Kidney glomerular epithelial cell (primary cell): ENCODE measurements around the gene SLC35F2.
"Not testable (repeated sequence)": the region's sequence is repeated elsewhere in the genome, so short reads cannot be mapped to it uniquely, and the experiment has no call there.

ENCODE experiments used
- DNase-seq: peaks from one replicate; lab custom pipeline; 2025; lab: John Stamatoyannopoulos, UW

SLC35F2 gene, protein sequence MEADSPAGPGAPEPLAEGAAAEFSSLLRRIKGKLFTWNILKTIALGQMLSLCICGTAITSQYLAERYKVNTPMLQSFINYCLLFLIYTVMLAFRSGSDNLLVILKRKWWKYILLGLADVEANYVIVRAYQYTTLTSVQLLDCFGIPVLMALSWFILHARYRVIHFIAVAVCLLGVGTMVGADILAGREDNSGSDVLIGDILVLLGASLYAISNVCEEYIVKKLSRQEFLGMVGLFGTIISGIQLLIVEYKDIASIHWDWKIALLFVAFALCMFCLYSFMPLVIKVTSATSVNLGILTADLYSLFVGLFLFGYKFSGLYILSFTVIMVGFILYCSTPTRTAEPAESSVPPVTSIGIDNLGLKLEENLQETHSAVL

GRCh38 chr11:107858217-107859070, at the start of gene SLC35F2:
Gene SLC35F2, minus strand, starts transcription at chr11:107858787. Its CDS starts 20 bp downstream, at chr11:107858767.
- DNase-seq, result peak; percentile 95

DNA sequence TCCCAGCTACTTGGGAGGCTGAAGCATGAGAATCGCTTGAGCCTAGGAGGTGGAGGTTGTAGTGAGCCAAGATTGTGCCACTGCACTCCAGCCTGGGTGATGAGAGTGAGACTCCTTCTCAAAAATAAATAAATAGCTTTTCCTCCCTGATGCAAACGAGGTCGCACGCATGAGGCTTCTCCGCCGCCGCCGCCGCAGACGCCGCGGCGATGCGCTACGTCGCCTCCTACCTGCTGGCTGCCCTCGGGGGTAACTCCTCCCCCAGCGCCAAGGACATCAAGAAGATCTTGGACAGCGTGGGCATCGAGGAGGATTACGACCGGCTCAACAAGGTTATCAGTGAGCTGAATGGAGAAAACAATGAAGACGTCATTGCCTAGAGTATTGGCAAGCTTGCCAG, 49.6 kb upstream of the SLC35F2 start:
- no peak for DNase-seq

GRCh38 chr11:107898270-107898669, 39.7 kb upstream of the SLC35F2 start:
- peak; percentile 10 for DNase-seq

GRCh38 chr11:107882095-107882820, 23.7 kb upstream of the SLC35F2 start:
- DNase-seq, result no peak

DNA sequence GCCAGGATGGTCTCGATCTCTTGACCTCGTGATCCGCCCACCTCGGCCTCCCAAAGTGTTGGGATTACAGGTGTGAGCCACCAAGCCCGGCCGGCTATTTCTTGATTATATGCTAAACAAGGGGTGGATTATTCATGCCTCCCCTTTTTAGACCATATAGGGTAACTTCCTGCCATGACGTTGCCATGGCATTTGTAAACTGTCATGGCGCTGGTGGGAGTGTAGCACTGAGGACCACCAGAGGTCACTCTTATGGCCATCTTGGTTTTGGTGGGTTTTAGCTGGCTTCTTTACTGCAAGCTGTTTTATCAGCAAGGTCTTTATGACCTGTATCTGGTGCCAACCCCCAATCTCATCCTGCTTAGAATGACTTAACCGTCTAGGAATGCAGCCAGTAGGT, 22.9 kb upstream of the SLC35F2 start:
- not testable (repeated sequence) for DNase-seq

DNA sequence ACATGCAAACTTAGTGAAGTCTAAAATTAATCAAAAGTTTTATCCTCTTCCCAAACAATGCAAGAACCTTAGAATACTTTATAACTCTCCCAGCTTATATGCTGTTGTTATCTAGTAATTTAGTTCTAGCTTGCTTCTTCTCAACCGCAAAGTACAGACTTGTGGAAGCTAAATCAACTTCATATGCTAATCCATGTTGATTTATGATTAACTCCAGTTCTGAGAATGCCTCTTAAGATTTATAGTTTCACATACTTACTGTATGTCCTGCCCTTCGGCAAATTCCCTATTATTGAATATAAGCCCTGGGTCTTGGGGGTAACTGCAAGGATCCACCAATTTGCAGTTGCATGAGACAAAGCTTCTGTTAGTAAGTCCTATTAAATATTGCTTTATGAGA, 17.6 kb upstream of the SLC35F2 start:
- no peak for DNase-seq

DNA sequence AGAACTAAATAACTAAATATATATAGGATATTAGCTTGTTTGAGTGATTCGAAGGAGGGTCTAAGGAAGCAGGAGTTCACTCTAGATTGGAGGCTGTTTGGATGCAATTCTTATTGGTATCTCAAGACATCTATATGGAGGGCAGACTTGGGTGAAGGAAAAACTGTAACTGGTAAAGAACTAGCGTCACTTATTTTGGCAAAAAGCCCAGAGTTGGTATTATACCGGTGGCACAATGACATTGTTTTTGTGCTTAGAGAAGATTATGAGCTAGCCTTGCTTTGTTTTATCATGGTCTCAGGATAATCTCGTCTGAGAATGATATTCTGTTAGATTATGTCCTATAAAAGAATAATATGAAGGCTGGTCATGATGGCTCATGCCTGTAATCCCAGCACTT, 6.0 kb upstream of the SLC35F2 start:
- DNase-seq, result no peak

- no peak for DNase-seq
Measured at GRCh38 chr11:107860688-107861087, 2.1 kb upstream of the SLC35F2 start.

GRCh38 chr11:107860240-107860620, 1.6 kb upstream of the SLC35F2 start:
- not testable (repeated sequence) for DNase-seq

- no peak for DNase-seq
Measured at GRCh38 chr11:107859459-107860239, 1.1 kb upstream of the SLC35F2 start.

- no peak for DNase-seq
Measured at GRCh38 chr11:107857550-107858216, 904 bp downstream of the SLC35F2 start.

- no peak for DNase-seq
Measured at GRCh38 chr11:107856981-107857517, 1.5 kb downstream of the SLC35F2 start.

- no peak for DNase-seq
Measured at GRCh38 chr11:107856180-107856980, 2.2 kb downstream of the SLC35F2 start.

GRCh38 chr11:107853070-107853469, 5.5 kb downstream of the SLC35F2 start:
- no peak for DNase-seq

GRCh38 chr11:107851704-107852310, 6.8 kb downstream of the SLC35F2 start:
- no peak for DNase-seq

DNA sequence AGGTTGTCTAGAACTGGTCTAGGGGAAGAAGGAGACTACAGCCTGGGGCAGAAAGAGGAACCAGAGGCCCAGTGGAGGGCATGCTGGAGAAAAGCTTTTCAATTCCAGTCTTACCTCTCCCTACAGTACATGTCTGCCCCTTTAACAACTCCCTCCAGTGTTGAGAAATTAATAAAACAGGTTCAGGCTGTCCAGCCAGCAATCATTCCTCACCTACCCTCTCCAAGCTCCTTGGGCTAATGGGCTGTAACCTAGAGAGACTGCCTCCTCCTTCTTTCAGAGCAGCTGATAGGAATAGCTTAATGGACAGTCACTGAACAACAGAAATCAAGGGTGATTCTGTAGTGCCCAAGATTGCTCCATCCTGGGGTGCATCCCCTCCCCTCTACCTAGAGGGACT, 8.8 kb downstream of the SLC35F2 start:
- peak; percentile 38 for DNase-seq

DNA sequence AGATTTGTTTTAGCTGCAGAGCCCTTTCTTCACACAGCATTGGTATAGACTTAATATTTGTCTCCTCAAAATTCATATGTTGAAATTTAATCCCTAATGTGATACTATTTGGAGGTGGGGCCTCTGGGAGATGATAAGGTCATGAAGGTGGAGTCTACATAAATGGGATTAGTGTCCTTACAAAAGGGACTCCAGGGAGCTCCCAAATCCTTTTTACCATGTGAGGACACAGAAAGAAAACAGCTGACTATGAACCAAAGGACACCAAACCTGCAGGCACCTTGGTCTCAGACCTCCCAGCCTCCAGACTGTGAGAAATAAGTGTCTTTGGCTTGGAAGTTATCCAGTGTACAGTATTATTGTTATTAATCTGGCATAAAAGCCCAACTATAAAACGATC, 10.2 kb downstream of the SLC35F2 start:
- DNase-seq, result no peak

DNA sequence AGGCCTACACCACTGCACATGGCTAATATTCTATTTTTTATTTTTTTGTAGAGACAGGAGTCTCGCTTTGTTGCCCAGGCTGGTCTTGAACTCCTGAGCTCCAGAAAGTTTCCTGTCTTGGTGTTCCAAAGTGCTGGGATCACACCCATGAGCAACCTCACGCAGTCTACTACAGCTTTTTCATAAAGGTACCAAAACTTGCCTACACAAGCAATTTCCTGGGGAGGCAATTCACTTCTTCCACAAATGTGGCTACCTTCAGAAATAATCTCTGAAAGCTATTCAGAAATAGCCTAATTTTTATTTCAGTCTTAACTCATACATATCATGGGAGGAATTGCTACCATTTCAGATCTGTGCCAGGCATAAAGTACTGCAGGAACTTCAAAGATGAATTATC, 11.4 kb downstream of the SLC35F2 start:
- no peak for DNase-seq

GRCh38 chr11:107844041-107844440, 14.5 kb downstream of the SLC35F2 start:
- peak; percentile 6 for DNase-seq
